Tibial nerve (tissue), 4 donors: Measurements from ENCODE around the gene ATP2A2.

ENCODE experiments used
- CTCF ChIP-seq, 5 experiments: fragments of 200-600 bp in 3 of 5; fragments of 450-650 bp in 2 of 5; sonication (generic) in 3 of 5; IDR thresholded peaks; one replicate each; pipeline ENCODE4 v1.5.1; 2016 to 2019; ENCODE audit warnings: antibody characterized with exemption in 5 of 5, mild to moderate bottlenecking in 3 of 5, moderate library complexity in 2 of 5
- EP300 ChIP-seq, 2 donors: sonication (generic); formaldehyde crosslinking; IDR thresholded peaks; one replicate each; pipeline ENCODE4 v1.6.1; 2017; ENCODE audit warnings: antibody characterized with exemption in 2 of 2, mild to moderate bottlenecking in 1 of 2

- TF ChIP-seq CTCF (IDR thresholded peaks at IDR 0.05) (no peak), EP300 (IDR thresholded peaks at IDR 0.05) (no peak)
These were observed 8.1 kb downstream of the ATP2A2 start for GRCh38 chr12:110289044-110289710.
